ENCODE data around the gene TMC7. TPM values are rescaled to one million over a fixed set of nuclear protein-coding genes. Genes with fewer than 3 reads are reported as not detected.

TMC7 gene
- total and polyA plus RNA-seq, 7 donors: 0.16 to 3.1 (median 0.46) TPM

GRCh38 chr16:19092653-19093410, 109.1 kb downstream of the TMC7 start:
- H3K36me3 ChIP-seq: no peaks in the 10 kb centered on the region
- intact Hi-C loops (cut with DNase I): no loop called here
- TF ChIP-seq CTCF (IDR thresholded peaks at IDR 0.05): no peak
- TF ChIP-seq POLR2AphosphoS5 (IDR thresholded peaks at IDR 0.05): no peak
- no peak for TF ChIP-seq EP300 (IDR thresholded peaks at IDR 0.05)
- no peak for TF ChIP-seq POLR2A (IDR thresholded peaks at IDR 0.05)
- H3K4me1 ChIP-seq: no peaks in the 10 kb centered on the region
- no peaks in the 10 kb centered on the region for H3K27me3 ChIP-seq
- H3K9me3 ChIP-seq: no peaks in the 10 kb centered on the region
- no peak overlapping the region for H3K4me3 ChIP-seq
- no peak overlapping the region for H3K27ac ChIP-seq
- DNase-seq: no peak
- WGBS, 2 donors: 86 to 88% methylated on average over 2 of the region's 2 CpGs

GRCh38 chr16:19093631-19094541, 110.2 kb downstream of the TMC7 start:
- no peak for TF ChIP-seq EP300 (IDR thresholded peaks at IDR 0.05)
- no peaks in the 10 kb centered on the region for H3K4me1 ChIP-seq
- DNase-seq: no peak
- intact Hi-C loops (cut with DNase I): no loop called here
- H3K27ac ChIP-seq: no peak overlapping the region
- no peak overlapping the region for H3K4me3 ChIP-seq
- no peaks in the 10 kb centered on the region for H3K36me3 ChIP-seq
- no peaks in the 10 kb centered on the region for H3K9me3 ChIP-seq
- no peaks in the 10 kb centered on the region for H3K27me3 ChIP-seq
- 87 to 88% methylated on average over 15 of the region's 15 CpGs for WGBS, 2 donors

GRCh38 chr16:19094542-19095365, 111.0 kb downstream of the TMC7 start:
- Histone ChIP-seq H3K27me3 (no peaks in the 10 kb centered on the region), H3K27ac (no peak overlapping the region), H3K9me3 (no peaks in the 10 kb centered on the region), H3K4me1 (no peaks in the 10 kb centered on the region), H3K36me3 (no peaks in the 10 kb centered on the region), H3K4me3 (no peak overlapping the region)
- WGBS, 2 donors: 62 to 73% methylated on average over 11 of the region's 11 CpGs
- TF ChIP-seq CTCF (IDR thresholded peaks at IDR 0.05) (no peak), EP300 (IDR thresholded peaks at IDR 0.05) (no peak), POLR2AphosphoS5 (IDR thresholded peaks at IDR 0.05) (no peak), POLR2A (IDR thresholded peaks at IDR 0.05) (no peak)
- intact Hi-C loops (cut with DNase I): no loop called here
- DNase-seq: no peak

- TF ChIP-seq EP300 (IDR thresholded peaks at IDR 0.05): no peak
- TF ChIP-seq CTCF (IDR thresholded peaks at IDR 0.05): no peak
- no peak for TF ChIP-seq POLR2A (IDR thresholded peaks at IDR 0.05)
- H3K36me3 ChIP-seq: no peaks in the 10 kb centered on the region
- DNase-seq: no peak
- WGBS, 2 donors: 88 to 90% methylated on average over 5 of the region's 5 CpGs
- intact Hi-C loops (cut with DNase I): no loop called here
- no peaks in the 10 kb centered on the region for H3K4me1 ChIP-seq
- H3K27me3 ChIP-seq: no peaks in the 10 kb centered on the region
- H3K27ac ChIP-seq: no peak overlapping the region
- H3K4me3 ChIP-seq: no peak overlapping the region
- H3K9me3 ChIP-seq: no peaks in the 10 kb centered on the region
Observed at GRCh38 chr16:19095654-19096053, 111.9 kb downstream of the TMC7 start.
